ENCODE data around the gene FGFR2. TPM values are rescaled to one million over a fixed set of nuclear protein-coding genes. Genes with fewer than 3 reads are reported as not detected.
"Not testable (repeated sequence)": the region's sequence is repeated elsewhere in the genome, so short reads cannot be mapped to it uniquely, and the experiment has no call there.

The FGFR2 gene
- total RNA-seq, 1 donor from 2014 or later: 71.9 TPM

DNA sequence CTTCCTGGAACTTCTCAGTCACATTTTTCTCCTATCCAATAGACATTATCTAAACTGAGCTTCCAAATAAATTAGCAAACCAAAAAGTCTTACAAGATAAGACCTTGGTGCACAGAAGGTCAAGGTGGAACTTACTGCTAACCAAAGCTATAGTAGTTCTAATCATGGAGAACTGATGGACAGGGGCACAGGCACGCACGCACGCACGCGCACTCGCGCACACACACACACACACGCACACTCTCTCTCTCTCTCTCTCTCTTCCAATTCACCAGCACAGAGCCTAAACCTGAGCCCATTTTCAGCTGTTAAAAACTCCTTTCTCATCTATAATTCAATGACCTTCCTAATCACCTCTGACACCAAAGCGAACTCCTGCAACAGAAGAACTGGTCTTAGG is 7.5 kb downstream of the FGFR2 start:
- no peak for DNase-seq

DNA sequence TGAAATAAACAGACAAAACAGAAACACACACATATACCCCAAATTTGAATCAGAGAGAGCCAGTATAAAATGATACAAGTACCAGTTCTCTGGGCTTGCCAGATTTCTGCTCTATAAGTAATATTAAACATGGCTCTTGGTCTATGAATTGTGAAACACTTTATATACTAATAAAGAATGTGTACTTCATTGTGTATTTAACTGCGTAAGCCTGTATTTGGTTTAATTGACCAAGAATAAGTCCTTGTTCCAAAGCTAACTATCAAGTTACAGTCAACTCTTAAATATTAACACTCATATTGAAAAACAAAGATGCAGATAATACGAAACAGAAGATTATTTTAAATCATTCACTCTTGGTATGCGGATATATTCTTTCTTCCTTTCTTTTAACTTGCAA is 8.7 kb downstream of the FGFR2 start:
- DNase-seq: no peak

DNA sequence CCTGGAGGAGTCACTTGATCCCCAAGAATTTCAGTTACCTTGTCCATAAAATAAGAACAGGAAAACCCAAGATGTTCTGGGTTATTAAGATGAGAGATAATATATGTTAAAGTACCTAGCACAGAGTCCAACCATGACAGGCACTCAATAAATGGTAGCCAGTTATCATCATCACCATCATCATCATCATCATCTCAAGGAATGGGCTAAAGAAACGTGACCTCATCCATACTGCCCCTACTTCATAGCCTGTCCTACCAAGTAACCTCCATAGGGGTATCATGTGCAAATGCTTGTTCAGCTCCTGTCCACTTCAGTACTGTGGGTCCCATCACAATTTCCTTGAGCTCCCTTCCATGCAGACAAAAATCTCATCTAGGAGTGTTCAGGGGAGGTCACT is 14.4 kb downstream of the FGFR2 start:
- no peak for DNase-seq

DNA sequence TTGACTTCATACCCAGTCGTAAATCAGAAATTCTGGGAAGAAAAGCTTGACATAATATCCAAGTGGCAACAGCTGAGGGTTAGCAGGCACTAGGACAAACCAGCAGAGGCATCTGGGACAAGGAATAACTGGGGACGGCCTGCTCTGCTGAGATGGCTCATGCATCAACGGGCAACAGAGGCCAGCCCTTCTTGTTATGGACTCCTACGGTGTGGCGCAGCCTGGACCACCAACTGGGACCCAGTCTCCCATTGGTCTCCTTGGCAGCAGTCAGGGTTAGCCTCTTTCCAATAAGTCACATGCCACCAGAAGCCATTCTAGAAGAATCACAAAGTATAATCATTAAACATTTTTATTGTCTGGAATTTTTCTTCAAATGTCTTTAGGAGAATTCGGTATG is 15.0 kb downstream of the FGFR2 start:
- no peak for DNase-seq

DNA sequence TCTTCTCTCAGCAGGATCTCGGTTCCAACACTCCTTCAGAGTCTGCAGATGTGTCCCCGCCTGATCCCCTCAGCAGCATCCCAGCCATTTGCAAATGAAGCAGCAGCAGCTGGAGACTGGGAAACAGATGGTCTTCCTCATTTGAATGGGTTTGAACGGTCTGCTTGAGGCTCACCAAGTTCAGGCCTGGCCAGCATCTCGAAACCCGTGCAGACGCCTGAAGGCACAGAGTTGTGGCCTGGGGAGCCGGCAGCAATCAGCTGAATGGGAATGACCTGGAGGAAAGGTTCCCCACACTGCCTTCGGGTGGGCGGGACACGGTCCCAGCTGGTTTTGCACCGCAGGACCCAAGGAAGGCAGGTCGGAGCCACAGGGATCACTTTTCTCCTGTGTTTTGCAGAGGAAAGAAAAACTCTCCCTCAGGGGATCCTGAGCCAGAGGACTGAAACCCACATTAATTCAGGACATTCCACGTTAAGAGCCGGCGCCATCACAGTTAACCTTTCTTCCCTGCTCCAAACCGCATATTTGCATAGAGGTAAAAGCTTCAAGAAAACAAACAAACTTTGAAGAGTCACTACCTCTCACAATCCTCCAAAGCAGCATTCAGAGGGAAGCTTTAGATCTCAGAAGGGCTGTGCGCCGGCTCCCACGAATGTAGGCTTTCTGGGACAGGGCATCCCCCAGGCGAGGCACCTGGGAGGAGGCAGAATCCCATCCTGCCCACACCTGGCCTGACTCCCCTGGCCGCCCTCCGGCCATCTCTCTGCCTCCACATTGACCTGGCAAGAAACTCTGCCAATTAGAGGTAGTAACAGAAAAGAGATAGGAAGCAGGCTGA is 17.7 kb downstream of the FGFR2 start:
- no peak for DNase-seq

DNA sequence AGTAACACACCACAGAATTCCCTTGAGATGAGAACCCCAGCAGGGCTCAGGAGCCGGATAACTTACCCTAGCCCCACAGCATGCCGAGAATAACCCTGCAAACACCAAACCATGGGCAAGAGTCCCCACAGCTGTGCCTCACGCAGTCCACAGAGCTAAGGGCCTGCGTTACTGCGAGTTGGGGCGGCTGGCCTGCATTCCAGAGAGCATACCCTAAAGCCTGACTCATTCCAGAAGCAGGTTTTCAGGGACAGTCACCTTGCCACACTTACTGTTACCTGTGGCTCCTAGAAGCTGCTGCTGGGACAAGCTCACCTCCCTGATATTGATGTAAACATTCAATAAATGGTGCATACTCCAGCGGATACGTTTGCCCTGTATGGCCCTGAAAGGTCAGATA is 18.6 kb downstream of the FGFR2 start:
- DNase-seq: no peak

DNA sequence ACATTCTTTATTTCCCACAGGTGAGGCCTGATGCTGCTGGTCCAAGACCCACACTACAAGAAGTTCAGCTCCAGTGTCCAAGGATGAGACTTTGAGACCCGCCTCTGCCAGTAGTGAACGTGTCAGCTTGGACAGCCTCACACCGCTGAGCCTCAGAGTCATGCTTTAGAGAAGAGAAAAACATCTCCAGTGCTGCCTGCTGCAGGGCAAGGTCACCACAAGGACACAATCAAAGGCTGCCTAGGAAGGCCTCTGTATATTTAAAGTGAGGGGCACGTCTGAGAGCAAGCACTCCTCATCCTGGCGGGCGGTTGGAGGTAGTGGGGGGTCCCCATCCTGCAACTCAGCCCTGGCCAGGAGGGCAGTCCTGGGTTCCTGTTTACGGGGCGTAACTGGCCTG is 19.3 kb downstream of the FGFR2 start:
- no peak for DNase-seq

DNA sequence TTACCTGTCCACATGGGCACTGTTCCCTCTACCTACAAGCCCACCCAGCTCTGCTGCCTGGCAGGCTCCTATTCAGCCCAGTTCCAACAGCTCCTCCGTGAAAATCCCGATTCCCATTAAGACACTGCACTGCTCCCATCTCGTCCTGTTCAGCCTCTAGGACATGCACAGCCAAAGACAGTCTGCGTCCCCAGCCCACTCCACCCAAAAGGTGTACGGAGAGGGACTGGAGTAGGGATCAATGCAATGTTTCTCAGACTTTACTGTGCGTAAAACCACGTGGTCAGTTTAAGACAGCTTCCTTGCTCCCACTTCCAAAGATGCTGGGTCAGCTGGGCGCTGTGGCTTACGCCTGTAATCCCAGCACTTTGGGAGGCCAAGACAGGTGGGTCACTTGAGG is 19.9 kb downstream of the FGFR2 start:
- DNase-seq: no peak

DNA sequence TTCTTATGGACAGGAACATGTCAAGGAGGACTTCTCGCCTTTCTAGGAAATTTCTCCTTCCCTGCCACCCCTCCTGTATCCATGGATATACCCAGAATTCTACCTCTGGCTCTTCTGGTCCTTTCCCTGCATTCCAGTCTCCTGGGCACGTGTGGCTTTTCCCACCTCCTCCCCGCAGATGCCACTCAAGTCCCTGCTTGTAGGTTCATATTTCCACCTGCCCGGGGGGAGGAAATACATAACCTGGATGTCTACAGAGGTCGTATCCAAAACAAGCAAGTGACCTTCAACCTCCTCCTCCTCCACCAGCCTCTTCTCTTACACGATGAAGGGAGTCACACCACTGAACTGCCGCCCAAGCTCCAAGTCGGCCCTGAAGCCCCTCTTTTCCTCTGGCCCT is 20.7 kb downstream of the FGFR2 start:
- no peak for DNase-seq

DNA sequence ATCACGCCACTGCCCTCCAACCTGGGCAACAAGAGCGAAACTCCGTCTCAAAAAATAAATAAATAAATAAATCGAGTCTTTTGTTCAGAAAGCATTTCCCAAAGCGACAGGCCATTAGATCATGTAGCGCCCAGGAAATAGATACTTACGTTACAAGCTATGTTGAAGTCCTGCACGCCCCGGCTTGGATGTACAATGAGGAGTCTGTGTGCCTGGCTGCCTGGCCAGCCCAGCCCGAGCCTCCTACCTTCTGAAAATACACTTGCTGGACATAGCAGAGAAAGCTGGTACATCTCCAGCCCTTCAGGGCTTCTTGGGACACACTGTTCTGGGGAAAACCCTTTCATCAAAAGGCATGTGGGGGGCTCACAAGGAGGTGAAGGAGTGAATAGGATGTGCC is 22.1 kb downstream of the FGFR2 start:
- no peak for DNase-seq

DNA sequence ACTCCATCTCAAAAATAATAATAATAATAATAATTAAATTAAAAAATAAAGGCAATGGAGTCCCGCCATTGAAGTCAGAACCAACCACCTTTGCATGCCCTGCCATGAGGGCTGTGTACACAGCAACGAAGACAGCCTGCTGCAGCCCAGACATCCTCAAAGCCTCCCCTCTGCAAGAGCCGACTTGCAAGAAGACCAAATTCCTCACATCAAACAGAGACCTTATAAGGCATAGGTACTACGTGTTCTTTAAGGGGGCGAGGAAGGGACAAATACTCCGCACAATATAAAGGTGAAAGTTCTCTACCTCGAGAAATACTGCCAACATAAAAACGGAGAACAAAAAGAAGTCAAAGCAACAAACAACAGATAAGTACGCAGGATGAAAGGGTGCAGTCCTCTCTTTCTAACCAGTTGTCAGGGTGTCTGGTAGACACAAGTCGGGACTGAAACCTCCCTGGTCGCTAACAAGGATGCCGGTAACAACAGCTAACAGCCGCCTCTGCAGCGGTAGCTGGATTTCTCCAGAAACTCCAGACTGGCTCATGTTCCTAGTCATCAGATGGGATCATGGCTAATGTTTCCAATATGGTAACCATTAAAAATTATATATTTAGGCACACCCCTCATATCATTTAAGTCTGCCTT is 23.6 kb downstream of the FGFR2 start:
- no peak for DNase-seq

DNA sequence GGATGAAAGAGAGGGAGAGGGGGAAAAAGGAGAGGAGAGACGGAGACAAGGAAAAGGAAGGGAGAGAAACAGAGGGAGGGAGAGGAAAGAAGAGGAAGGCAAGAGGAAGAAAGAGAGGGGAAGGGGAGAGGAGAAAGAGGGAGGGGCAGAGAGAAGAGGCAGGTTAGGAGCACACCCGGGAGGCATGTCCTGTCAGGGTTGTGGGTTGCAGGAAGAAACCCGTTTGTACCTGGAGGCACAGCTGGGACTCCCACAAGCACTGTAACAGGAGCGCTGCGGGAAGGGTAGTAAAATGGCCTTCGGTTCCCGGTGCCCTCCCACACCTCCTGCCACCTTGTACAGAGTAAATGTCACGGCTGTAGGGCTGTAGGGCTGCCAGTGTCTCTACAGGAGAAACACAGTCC is 24.7 kb downstream of the FGFR2 start:
- DNase-seq: no peak

DNA sequence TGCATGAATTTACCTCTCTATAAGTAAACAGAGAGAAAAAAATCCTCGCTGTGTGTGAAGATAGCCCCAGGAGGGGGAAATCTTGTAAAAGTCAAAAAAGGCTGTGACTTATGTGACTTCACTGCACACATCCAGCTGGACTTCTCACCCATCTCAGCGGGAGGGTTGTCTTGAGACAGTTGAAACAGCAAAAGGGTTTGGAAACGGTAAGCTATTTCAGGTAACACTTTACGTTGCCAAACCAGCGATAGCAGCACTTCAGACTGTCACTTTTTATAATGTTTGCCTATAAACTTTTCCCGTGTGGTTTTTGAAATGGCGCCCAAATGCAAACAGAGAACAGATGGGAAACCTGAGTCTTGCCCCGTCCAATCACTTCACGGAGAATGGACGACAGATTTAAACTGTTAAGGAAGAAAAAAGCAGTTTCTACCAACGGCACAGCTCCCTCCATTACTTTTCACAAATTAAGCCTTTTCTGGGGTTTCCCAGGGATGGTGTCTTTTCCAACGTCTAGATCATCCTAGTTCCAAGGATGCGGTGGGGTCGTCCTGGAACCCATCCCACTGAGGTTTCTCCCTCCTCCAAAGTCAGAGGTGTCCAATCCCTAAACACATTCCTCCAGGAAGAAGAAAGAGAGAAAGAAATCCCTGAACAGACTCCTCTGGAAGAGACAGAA is 25.2 kb downstream of the FGFR2 start:
- no peak for DNase-seq

DNA sequence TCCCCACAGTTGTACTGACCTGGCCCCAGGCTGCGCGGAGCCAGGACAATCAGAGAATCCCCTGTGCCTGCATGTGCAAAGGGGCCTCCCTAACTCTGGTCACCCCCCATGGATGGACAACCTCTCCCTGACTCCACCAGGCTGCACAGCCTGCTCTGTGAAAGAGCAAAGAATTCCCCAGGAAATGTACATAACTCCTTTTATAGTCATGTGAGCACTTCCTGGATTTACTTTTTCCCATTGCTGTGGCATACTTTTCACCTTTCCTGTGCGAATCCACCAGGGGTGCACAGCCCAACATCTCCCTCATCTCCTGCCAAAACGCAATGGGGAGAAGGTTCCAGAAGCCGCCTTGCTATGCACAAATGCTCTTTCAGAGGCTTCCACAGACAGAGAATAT is 27.9 kb downstream of the FGFR2 start:
- no peak for DNase-seq

DNA sequence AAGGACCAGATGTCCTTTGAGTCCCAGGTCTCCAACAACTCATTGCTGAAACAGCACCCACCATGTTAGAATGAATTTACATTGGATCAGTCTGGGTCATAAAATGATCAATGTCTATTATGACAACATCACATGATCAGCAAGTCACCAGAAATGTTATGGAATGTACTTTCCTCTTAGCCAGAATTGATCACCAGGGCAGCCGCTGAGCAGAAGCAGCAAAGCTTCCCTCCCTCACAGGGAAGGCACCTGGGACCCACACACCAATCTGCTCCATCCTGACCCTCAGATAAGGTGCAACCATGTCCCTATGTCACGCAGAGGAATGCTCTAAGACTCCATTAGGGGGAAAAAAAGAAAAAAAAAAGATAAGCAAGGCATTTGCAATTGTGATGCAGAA is 30.0 kb downstream of the FGFR2 start:
- no peak for DNase-seq

DNA sequence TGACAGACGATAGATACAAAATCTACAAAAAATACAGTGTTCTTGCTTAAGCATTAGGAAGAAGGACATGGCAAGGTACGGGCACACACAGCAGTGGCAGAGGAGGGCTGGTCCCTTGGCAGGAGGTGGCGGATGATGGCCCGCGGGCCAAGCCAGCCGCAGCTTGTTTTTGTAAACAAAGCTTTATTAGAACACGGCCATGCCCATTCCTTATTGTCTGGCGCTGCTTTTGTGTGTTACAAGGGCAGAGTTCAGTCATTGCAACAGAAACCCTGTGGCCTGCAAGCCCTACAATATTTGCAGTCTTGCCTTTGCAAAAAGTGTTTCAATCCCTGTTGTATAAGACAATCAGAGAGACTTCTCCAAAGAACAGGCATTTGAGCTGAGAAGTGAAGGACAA is 30.7 kb downstream of the FGFR2 start:
- no peak for DNase-seq

DNA sequence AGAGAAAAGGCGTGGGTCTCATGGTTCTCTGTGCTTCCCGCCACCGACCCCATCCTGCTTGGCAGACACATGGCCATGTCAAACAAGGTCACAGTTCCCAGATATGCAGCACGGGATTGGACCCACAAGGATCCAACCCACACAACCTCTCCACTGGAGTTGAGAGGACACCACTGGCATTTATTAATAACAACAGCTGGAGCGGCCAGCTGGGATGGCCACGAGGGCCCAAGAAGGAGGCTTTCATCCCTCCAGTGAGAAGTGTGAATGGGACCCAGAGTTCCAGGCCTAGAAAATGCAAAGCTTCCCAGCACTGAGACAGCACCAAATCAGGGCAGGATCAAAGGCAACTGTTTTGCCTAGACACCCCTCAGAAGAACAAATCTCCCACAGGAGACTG is 31.5 kb downstream of the FGFR2 start:
- peak; percentile 14 for DNase-seq

DNA sequence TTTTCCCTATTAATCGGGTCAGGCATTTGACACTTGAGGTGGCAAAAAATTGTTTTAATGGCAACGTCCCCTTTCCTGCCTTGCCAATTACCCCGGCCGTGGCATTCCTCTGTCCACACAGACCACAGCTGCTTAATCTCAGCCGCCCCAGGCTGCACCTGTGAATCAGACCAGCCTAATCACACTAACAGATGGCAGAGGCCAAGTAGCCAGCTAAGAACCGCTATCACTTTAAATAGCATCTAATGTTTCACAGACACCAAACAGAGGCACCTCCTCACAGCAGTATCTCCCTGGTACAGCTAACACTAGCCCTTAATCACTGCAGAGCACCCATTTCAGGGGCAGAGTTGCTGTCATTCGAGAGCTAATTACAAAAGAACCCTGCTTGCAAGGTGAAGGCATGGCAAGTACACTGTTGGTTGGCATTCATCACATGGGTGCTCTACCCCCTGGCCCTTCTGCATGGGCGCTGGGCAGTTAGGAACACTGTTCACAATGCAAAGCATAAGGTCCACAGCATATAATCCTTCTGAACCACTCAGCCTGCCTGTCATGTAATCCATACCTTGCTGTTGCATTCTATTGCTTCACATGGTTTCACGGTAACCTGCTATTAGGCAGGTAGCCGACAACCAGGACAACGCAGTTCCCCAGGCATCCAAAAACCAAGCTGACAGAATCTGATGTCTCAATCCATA is 38.8 kb downstream of the FGFR2 start:
- no peak for DNase-seq

DNA sequence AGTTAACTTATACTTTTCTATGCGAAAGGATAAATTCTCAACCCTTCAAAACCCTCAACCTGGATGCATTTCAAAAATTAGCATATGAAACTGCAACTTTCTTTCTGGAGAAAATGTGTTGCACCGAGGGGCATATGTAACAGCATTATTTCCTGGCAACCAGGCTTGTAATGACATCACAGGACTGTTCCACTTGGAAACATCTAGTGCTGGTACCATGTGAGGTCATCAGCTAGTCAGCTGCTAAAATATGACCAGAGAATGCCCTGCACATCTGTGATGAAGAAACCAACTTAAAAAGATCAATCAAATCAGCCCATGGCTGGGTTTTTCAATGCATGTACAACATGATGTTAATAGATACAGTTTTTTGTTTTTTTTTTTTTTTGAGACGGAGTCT is 40.0 kb downstream of the FGFR2 start:
- DNase-seq: no peak

DNA sequence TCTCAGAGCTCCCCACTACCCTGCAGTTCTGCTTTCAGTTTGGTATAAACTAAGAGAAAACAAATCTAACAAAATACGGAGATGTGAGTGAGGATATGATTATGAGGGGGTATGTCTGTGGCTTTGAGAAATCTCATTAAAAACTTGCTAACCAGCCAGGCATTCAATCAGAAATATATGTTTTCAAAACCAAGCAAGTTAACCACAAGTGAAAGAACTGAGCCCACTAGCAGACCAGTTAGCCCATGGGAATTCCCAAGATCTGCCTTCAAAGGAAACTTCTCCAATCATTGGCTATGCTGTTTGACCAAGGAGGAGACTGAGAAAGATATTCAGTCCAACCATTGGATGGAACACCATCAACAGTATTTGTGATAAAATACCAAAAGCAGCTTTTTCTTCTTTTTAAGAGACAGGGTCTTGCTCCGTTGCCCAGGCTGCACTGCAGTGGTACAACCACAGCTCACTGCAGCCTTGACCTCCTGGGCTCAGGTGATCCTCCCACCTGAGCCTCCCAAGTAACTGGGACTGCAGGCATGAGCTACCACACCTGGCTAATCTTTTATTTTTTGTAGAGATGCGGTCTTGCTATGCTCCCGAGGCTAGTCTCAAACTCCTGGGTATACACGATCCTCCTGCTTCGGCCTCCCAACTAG is 41.2 kb downstream of the FGFR2 start:
- no peak for DNase-seq

DNA sequence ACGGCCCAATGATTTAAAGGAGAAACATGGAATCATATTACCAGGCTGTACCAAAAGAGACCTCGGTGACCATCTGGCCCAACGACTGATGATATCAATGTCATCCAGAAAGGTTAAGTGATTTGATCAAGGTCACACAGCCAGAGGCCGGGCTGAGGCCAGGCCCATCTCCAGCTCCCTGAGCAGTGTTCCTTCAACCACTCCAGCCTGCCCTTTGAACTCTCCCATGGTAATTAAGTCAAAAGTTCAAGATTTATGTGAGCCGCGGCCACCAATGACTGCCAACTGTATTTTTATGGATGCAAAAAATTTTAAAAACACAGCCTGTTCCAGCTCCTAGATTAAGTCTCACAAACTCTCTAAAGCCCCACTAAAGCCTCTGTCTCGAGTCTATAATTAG is 41.8 kb downstream of the FGFR2 start:
- DNase-seq: no peak

DNA sequence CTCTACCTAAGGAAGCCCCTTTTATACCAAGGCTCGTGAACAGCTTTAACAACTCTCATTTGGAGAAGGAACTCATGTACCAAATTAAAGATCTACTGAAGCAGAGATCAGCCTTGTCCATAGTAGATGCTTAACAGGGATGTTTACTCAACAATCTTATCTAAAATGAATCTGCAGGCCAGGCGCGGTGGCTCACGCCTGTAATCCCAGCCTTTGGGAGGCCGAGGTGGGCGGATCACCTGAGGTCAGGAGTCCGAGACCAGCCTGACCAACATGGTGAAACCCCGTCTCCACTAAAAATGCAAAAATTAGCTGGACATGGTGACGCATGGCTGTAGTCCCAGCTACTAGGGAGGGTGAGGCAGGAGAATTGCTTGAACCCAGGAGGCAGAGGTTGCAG is 43.3 kb downstream of the FGFR2 start:
- DNase-seq: not testable (repeated sequence)

Measured in occipital lobe (tissue), 2 donors.